ENCODE data around the gene COL27A1. TPM values are rescaled to one million over a fixed set of nuclear protein-coding genes. Genes with fewer than 3 reads are reported as not detected.
A peak's percentile ranks its signal among the peaks of the same experiment; 100 is the strongest.

COL27A1 gene
- total RNA-seq, 1 donor from 2014 or later: 1.3 TPM

DNA sequence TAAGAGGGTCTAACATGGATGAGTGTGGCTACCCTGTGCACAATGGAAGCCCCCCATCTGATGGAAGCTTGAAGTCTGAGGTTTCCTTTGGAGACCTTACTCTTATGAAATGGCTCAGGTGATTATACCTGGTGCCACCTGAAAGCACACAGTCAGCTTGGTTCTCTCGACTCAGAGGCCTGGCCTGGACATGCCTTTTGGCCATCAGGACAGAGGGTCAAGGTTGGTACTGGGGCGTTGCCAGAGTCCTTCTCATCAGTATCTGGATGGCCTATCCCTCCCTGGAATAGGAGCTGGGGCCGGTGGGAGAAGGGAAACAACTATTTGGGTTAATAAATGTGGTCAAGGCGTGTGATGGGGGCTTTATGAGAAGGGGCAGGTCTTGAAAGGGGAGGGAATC is 48.9 kb downstream of the COL27A1 start:
- H3K36me3 ChIP-seq (ENCODE audit: control insufficient read depth, insufficient read depth, low read length): peaks cover 7% of the 10 kb centered on the region
- H3K27me3 ChIP-seq (ENCODE audit: control insufficient read depth, insufficient read depth, low read length): no peaks in the 10 kb centered on the region
- DNase-seq (ENCODE audit: low read depth): no peak
- TF ChIP-seq, protein P1, sequence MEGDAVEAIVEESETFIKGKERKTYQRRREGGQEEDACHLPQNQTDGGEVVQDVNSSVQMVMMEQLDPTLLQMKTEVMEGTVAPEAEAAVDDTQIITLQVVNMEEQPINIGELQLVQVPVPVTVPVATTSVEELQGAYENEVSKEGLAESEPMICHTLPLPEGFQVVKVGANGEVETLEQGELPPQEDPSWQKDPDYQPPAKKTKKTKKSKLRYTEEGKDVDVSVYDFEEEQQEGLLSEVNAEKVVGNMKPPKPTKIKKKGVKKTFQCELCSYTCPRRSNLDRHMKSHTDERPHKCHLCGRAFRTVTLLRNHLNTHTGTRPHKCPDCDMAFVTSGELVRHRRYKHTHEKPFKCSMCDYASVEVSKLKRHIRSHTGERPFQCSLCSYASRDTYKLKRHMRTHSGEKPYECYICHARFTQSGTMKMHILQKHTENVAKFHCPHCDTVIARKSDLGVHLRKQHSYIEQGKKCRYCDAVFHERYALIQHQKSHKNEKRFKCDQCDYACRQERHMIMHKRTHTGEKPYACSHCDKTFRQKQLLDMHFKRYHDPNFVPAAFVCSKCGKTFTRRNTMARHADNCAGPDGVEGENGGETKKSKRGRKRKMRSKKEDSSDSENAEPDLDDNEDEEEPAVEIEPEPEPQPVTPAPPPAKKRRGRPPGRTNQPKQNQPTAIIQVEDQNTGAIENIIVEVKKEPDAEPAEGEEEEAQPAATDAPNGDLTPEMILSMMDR (IDR thresholded peaks at IDR 0.05; ENCODE audit: insufficient read depth, low read length, severe bottlenecking): no peak
- no peak for FAIRE-seq
- no peak overlapping the region for H3K4me3 ChIP-seq (ENCODE audit: low read depth, low read length)

DNA sequence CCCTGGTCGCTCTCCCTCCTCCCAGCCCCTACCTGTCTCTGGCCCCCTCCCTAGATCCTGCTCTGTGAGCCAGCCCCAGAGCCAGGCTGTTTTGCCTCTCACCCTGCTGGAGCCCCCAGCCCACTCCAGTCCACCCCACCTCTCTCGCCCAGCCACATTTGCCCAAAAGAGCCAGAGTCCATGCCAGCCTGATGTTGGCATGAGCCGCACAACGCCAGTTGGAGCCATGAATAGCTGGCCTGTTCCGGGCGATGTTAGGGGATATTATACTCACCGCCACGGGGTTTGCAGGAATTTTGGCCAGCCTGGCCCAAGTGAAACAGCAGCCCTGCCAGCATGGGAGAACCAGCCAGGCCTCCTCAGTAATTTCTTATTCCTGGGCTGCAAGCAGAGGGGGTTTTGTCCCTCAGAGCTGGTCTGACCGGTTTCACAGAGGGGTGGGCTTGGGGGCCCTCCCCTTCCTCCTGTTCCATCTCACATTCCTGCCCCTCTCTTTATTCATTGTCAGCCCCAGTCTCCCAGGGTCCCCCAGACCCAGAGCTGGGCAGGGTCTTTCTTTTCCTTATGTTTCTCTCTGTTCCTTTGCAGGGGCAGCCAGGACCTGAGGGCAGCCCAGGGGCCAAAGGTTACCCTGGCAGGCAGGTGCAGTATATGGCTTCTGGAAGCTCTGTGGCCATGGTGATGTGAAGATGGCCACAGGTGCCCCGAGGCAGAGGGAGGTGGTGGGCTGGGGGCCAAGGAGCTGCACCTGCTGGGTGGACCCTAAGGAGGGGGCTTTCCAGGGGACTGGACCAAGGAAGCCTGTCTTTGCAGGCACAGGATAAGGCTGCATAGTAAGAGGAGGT is 50.1 kb downstream of the COL27A1 start:
- H3K27me3 ChIP-seq (ENCODE audit: control insufficient read depth, insufficient read depth, low read length): no peaks in the 10 kb centered on the region
- DNase-seq (ENCODE audit: low read depth): no peak
- FAIRE-seq: no peak
- TF ChIP-seq, protein P1 (IDR thresholded peaks at IDR 0.05; ENCODE audit: insufficient read depth, low read length, severe bottlenecking): no peak
- H3K36me3 ChIP-seq (ENCODE audit: control insufficient read depth, insufficient read depth, low read length): peaks cover 11% of the 10 kb centered on the region
- H3K4me3 ChIP-seq (ENCODE audit: low read depth, low read length): no peak overlapping the region

DNA sequence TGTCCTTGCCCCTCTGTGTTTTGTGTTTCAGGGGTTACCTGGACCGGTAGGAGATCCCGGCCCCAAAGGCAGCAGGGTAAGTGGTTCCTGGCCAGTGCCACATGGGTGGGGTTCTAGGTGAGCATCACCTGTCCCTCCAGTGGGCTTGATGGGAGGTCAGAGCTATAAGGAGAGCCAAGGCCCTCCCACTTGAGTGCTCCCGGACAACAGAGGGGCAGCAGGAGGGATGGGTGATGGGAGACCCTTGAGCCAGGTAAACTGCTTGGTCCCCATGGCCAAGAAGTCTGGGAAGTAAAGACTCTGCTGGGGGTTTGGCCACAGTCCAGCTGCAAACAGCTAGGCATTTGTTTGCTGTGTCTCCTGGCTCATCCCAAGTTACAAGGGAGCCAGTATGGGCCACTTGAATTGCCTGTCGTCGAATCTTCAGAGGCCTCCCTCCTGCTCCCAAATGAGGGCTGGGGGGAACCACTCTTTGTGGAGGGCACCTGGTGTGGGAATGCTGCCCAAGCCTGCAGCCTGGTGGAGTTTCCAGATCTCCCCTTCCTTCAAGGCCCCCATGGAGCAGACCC is 51.0 kb downstream of the COL27A1 start:
- DNase-seq (ENCODE audit: low read depth) (no peak), FAIRE-seq (no peak)
- H3K4me3 ChIP-seq (ENCODE audit: low read depth, low read length): no peak overlapping the region
- peaks cover 11% of the 10 kb centered on the region for H3K36me3 ChIP-seq (ENCODE audit: control insufficient read depth, insufficient read depth, low read length)
- no peaks in the 10 kb centered on the region for H3K27me3 ChIP-seq (ENCODE audit: control insufficient read depth, insufficient read depth, low read length)
- TF ChIP-seq, protein P1 (IDR thresholded peaks at IDR 0.05; ENCODE audit: insufficient read depth, low read length, severe bottlenecking): no peak

GRCh38 chr9:114207034-114207810 is 51.9 kb downstream of the COL27A1 start:
- TF ChIP-seq, protein P1 (IDR thresholded peaks at IDR 0.05; ENCODE audit: insufficient read depth, low read length, severe bottlenecking): no peak
- no peak overlapping the region for H3K4me3 ChIP-seq (ENCODE audit: low read depth, low read length)
- no peak for DNase-seq (ENCODE audit: low read depth)
- FAIRE-seq: peak; percentile 18
- H3K36me3 ChIP-seq (ENCODE audit: control insufficient read depth, insufficient read depth, low read length): peaks cover 11% of the 10 kb centered on the region
- H3K27me3 ChIP-seq (ENCODE audit: control insufficient read depth, insufficient read depth, low read length): no peaks in the 10 kb centered on the region

DNA sequence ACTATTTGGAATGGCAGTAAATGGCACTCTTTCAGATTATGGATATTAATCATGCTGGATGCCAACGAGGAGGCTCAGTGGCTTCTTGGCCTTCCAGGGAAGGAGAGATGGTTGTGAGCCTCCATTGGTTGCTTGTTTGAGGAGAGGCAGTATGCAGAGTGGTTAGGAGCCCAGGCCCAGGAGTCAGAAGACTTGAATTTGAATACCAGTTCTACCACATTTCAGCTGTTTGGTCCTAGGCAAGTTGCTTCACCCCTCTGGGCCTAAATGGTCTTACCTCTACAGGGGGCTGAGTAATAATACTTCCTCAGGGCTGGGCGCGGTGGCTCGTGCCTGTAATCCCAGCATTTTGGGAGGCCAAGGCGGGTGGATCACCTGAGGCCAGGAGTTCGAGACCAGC is 52.5 kb downstream of the COL27A1 start:
- DNase-seq (ENCODE audit: low read depth) (no peak), FAIRE-seq (peak; percentile 7)
- TF ChIP-seq, protein P1 (IDR thresholded peaks at IDR 0.05; ENCODE audit: insufficient read depth, low read length, severe bottlenecking): no peak

More for the DNA sequence above, 52.5 kb downstream of the COL27A1 start:
- H3K27me3 ChIP-seq (ENCODE audit: control insufficient read depth, insufficient read depth, low read length): no peaks in the 10 kb centered on the region
- H3K4me3 ChIP-seq (ENCODE audit: low read depth, low read length): no peak overlapping the region
- H3K36me3 ChIP-seq (ENCODE audit: control insufficient read depth, insufficient read depth, low read length): peaks cover 11% of the 10 kb centered on the region
